ENCODE data around the gene TDRD12. TPM values are rescaled to one million over a fixed set of nuclear protein-coding genes. Genes with fewer than 3 reads are reported as not detected.
"Not testable (repeated sequence)": the region's sequence is repeated elsewhere in the genome, so short reads cannot be mapped to it uniquely, and the experiment has no call there.

TDRD12 gene
- total RNA-seq, 2 experiments from 2014 or later: 0.45 TPM; not detected in 1

GRCh38 chr19:32848035-32848434, 128.5 kb downstream of the TDRD12 start:
- CTCF ChIA-PET; H3K27ac Mint-ChIP-seq; DNase-seq; H3K4me3 Mint-ChIP-seq; H3K36me3 Mint-ChIP-seq (ENCODE audit: low read depth); H3K4me1 Mint-ChIP-seq; H3K27me3 Mint-ChIP-seq; H3K9me3 Mint-ChIP-seq; POLR2A ChIA-PET: not testable (repeated sequence)

DNA sequence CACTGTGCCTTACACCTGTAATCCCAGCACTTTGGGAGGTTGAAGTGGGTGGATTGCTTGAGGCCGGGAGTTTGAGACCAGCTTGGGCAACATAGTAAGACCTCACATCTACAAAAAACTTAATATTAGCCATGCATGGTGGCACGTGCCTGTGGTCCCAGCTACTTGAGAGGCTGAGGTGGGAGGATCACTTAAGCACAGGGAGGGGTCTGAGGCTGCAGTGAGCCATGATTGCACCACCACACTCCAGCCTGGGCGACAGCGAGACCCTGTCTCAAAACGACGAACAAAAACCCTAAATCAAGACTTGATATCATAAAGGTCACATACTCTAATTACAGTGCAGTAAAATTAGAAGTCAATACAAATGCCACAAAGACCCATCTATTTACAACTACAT, 132.6 kb downstream of the TDRD12 start:
- H3K27ac Mint-ChIP-seq: no peak overlapping the region
- no peaks in the 10 kb centered on the region for H3K9me3 Mint-ChIP-seq
- POLR2A ChIA-PET: no interaction called here
- H3K36me3 Mint-ChIP-seq (ENCODE audit: low read depth): no peaks in the 10 kb centered on the region
- no peaks in the 10 kb centered on the region for H3K27me3 Mint-ChIP-seq
- DNase-seq: no peak
- H3K4me1 Mint-ChIP-seq: no peaks in the 10 kb centered on the region
- CTCF ChIA-PET: no interaction called here
- H3K4me3 Mint-ChIP-seq: no peak overlapping the region

DNA sequence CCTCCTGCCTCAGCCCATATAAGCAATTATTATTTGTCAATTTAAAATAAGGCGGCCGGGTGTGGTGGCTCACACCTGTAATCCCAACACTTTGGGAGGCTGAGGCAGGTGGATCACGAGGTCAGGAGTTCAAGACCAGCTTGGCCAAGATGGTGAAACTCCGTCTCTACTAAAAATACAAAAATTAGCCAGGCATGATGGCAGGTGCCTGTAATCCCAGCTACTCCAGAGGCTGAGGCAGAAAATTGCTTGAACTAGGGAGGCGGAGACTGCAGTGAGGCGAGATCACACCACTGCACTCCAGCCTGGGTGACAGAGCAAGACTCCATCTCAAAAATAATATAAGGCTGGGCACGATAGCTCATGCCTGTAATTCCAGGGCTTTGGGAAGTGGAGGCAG, 137.3 kb downstream of the TDRD12 start:
- POLR2A ChIA-PET, CTCF ChIA-PET, H3K27me3 Mint-ChIP-seq: not testable (repeated sequence)

DNA sequence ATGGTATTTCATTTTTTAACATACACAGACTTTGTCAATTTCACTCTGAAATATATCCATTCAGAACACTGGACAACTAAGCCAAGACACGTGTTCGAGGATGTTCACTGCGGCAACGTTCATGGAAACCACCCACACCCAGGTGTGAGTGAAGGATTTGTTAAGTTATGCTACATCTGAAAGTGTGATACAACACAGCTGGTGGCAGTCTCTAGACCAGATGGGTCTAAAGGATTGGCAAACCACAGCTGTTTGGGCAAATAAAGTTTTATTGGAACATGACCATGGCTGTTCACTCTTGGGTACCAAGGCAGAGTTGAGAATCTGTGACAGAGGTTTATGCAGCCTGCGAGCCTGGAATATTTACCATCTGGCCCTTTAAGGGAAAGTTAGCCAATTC, 138.0 kb downstream of the TDRD12 start:
- H3K36me3 Mint-ChIP-seq (ENCODE audit: low read depth): no peaks in the 10 kb centered on the region
- no peak overlapping the region for H3K4me3 Mint-ChIP-seq
- no peaks in the 10 kb centered on the region for H3K4me1 Mint-ChIP-seq
- no peak for DNase-seq
- H3K27me3 Mint-ChIP-seq: no peaks in the 10 kb centered on the region
- CTCF ChIA-PET: no interaction called here
- H3K27ac Mint-ChIP-seq: no peak overlapping the region
- POLR2A ChIA-PET: no interaction called here
- no peaks in the 10 kb centered on the region for H3K9me3 Mint-ChIP-seq

More for the DNA sequence above, 137.3 kb downstream of the TDRD12 start:
- H3K4me1 Mint-ChIP-seq; H3K27ac Mint-ChIP-seq; DNase-seq; H3K9me3 Mint-ChIP-seq; H3K36me3 Mint-ChIP-seq (ENCODE audit: low read depth); H3K4me3 Mint-ChIP-seq: not testable (repeated sequence)

- no peaks in the 10 kb centered on the region for H3K9me3 Mint-ChIP-seq
- POLR2A ChIA-PET: no interaction called here
- H3K4me1 Mint-ChIP-seq: no peaks in the 10 kb centered on the region
- DNase-seq: no peak
- H3K27me3 Mint-ChIP-seq: no peaks in the 10 kb centered on the region
- H3K4me3 Mint-ChIP-seq: no peak overlapping the region
- CTCF ChIA-PET: no interaction called here
- no peak overlapping the region for H3K27ac Mint-ChIP-seq
- H3K36me3 Mint-ChIP-seq (ENCODE audit: low read depth): no peaks in the 10 kb centered on the region
These were observed 138.6 kb downstream of the TDRD12 start for GRCh38 chr19:32858155-32858554.

DNA sequence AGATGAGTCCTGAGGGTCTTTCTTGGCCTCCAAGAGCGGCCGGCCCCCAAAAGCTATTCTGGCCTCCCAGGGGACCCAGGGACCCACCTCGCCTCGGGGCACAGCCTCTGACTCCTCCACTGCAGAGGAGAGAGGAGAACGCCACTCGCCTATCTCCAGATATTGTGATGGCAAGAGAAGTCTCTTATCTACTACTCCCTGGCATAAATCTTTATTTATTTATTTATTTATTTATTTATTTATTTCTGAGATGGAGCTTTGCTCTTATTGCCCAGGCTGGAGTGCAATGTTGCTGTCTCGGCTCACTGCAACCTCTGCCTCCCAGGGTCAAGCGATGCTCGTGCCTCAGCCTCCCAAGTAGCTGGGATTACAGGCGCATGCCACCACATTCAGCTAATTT, 139.0 kb downstream of the TDRD12 start:
- no peak overlapping the region for H3K4me3 Mint-ChIP-seq
- H3K27ac Mint-ChIP-seq: no peak overlapping the region
- H3K4me1 Mint-ChIP-seq: no peaks in the 10 kb centered on the region
- no peaks in the 10 kb centered on the region for H3K36me3 Mint-ChIP-seq (ENCODE audit: low read depth)
- DNase-seq: no peak
- no peaks in the 10 kb centered on the region for H3K27me3 Mint-ChIP-seq
- POLR2A ChIA-PET: no interaction called here
- H3K9me3 Mint-ChIP-seq: no peaks in the 10 kb centered on the region
- CTCF ChIA-PET: no interaction called here

- no peak overlapping the region for H3K4me3 Mint-ChIP-seq
- no peak for DNase-seq
These were observed 140.0 kb downstream of the TDRD12 start for GRCh38 chr19:32859591-32859990.

GRCh38 chr19:32861596-32861995, 142.0 kb downstream of the TDRD12 start:
- Mint-ChIP-seq H3K27me3 (no peaks in the 10 kb centered on the region), H3K4me1 (no peaks in the 10 kb centered on the region), H3K36me3 (ENCODE audit: low read depth) (no peaks in the 10 kb centered on the region), H3K9me3 (no peaks in the 10 kb centered on the region), H3K27ac (no peak overlapping the region), H3K4me3 (no peak overlapping the region)
- CTCF ChIA-PET: no interaction called here
- DNase-seq: no peak
- POLR2A ChIA-PET: no interaction called here

More at GRCh38 chr19:32859591-32859990, 140.0 kb downstream of the TDRD12 start:
- no peaks in the 10 kb centered on the region for H3K36me3 Mint-ChIP-seq (ENCODE audit: low read depth)
- POLR2A ChIA-PET: interaction anchor here (1.2 kb wide), 1 partner anchor 112 kb away, joined by 3 read pairs; the partner anchor contains the start of gene CEP89
- H3K9me3 Mint-ChIP-seq: no peaks in the 10 kb centered on the region
- no peaks in the 10 kb centered on the region for H3K4me1 Mint-ChIP-seq
- H3K27me3 Mint-ChIP-seq: no peaks in the 10 kb centered on the region
- H3K27ac Mint-ChIP-seq: no peak overlapping the region
- CTCF ChIA-PET: no interaction called here

GRCh38 chr19:32862173-32862572, 142.6 kb downstream of the TDRD12 start:
- H3K9me3 Mint-ChIP-seq: no peaks in the 10 kb centered on the region
- no peaks in the 10 kb centered on the region for H3K4me1 Mint-ChIP-seq
- no peak overlapping the region for H3K4me3 Mint-ChIP-seq
- no peaks in the 10 kb centered on the region for H3K36me3 Mint-ChIP-seq (ENCODE audit: low read depth)
- ChIA-PET CTCF (no interaction called here), POLR2A (no interaction called here)
- no peak overlapping the region for H3K27ac Mint-ChIP-seq
- no peaks in the 10 kb centered on the region for H3K27me3 Mint-ChIP-seq
- DNase-seq: no peak

- H3K27me3 Mint-ChIP-seq: no peaks in the 10 kb centered on the region
- H3K4me1 Mint-ChIP-seq: no peaks in the 10 kb centered on the region
- H3K4me3 Mint-ChIP-seq: no peak overlapping the region
- ChIA-PET CTCF (no interaction called here), POLR2A (no interaction called here)
- DNase-seq: no peak
- no peaks in the 10 kb centered on the region for H3K36me3 Mint-ChIP-seq (ENCODE audit: low read depth)
- no peak overlapping the region for H3K27ac Mint-ChIP-seq
- no peaks in the 10 kb centered on the region for H3K9me3 Mint-ChIP-seq
These were observed 143.2 kb downstream of the TDRD12 start for GRCh38 chr19:32862741-32863140.

GRCh38 chr19:32863301-32863700, 143.7 kb downstream of the TDRD12 start:
- Mint-ChIP-seq H3K36me3 (ENCODE audit: low read depth) (no peaks in the 10 kb centered on the region), H3K4me1 (no peaks in the 10 kb centered on the region), H3K27ac (no peak overlapping the region), H3K9me3 (no peaks in the 10 kb centered on the region), H3K27me3 (no peaks in the 10 kb centered on the region), H3K4me3 (no peak overlapping the region)
- ChIA-PET POLR2A (no interaction called here), CTCF (no interaction called here)
- DNase-seq: no peak

DNA sequence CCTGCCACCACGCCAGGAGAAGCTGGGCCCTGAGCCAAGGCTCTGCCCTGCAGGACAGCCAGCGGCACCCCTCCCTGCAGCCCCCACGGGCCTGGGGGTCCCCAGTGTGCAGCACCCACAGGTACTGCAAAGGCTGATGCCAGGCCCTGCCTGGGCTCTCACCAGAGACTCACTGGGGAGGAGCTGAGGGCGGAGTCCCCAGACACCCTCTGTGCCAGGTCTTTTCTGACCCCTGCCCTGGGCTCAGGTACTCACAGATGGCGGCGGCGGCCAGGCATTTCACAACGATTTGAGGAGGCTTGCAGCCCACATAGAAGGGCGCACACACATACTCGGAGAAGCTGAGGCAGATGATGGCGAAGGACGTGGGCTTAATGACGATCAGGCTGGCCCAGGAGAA, 144.3 kb downstream of the TDRD12 start:
- no peaks in the 10 kb centered on the region for H3K27me3 Mint-ChIP-seq
- H3K36me3 Mint-ChIP-seq (ENCODE audit: low read depth): no peaks in the 10 kb centered on the region
- no peak for DNase-seq
- no peak overlapping the region for H3K4me3 Mint-ChIP-seq
- ChIA-PET CTCF (no interaction called here), POLR2A (no interaction called here)
- H3K27ac Mint-ChIP-seq: no peak overlapping the region
- H3K4me1 Mint-ChIP-seq: no peaks in the 10 kb centered on the region
- H3K9me3 Mint-ChIP-seq: no peaks in the 10 kb centered on the region

DNA sequence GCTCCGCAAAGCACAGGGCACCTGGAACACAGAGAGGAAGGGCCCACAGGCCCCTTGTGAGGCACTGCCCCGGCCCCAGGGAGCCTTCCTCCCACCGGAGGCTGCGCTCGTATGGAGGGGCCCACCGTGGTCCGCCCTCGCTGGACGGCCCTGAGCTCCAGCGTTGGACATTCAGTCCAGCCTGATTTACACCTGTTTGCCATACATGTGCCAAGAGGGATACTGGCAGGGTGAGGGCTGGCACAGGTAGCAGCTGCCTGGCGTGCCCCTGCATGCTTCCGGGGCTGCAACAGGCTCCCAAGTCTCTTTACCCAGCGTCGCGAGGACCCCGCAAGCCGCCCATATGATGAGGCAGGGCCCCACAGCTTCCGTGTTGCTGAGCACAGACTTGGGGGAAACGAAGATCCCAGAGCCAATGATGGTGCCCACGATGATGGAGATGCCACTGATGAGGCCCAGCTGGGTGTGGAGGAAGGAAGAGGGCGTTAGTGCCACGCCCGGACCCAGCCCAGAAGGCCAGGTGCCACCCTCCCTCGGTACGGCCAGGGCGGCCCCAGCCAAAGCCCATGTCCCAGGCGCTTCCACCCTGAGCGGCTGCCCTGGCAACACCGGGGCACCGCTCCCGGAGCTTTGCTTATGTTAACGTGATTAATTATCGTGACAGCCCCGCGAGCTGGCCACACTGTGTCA, 144.9 kb downstream of the TDRD12 start:
- ChIA-PET POLR2A (no interaction called here), CTCF (no interaction called here)
- Mint-ChIP-seq H3K4me1 (no peaks in the 10 kb centered on the region), H3K27me3 (no peaks in the 10 kb centered on the region), H3K9me3 (no peaks in the 10 kb centered on the region), H3K4me3 (no peak overlapping the region), H3K27ac (no peak overlapping the region), H3K36me3 (ENCODE audit: low read depth) (no peaks in the 10 kb centered on the region)
- no peak for DNase-seq

DNA sequence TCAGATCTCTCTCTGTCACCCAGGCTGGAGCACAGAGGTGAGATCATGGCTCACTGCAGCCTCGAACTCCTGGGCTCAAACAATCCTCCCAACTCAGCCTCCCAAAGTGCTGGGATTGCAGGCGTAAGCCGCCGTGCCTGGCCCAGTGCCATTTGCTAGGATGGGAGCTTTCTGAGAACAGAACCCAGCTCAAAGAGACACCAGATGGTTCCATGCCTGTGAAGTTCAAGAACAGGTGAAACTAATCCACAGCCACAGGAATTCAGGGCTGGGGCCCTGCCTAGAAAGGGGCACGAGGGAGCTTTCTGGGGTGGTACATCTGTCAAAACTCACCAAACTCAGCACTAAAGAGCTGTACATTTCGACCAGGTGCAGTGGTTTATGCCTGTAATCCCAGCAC, 145.8 kb downstream of the TDRD12 start:
- CTCF ChIA-PET: no interaction called here
- no peaks in the 10 kb centered on the region for H3K27me3 Mint-ChIP-seq
- H3K9me3 Mint-ChIP-seq: no peaks in the 10 kb centered on the region
- H3K27ac Mint-ChIP-seq: no peak overlapping the region
- DNase-seq: no peak
- POLR2A ChIA-PET: interaction anchor here (1.0 kb wide), 1 partner anchor 19 kb away, joined by 3 read pairs; no protein-coding TSS in a partner anchor
- H3K36me3 Mint-ChIP-seq (ENCODE audit: low read depth): no peaks in the 10 kb centered on the region
- no peaks in the 10 kb centered on the region for H3K4me1 Mint-ChIP-seq
- H3K4me3 Mint-ChIP-seq: no peak overlapping the region
